HUES48 (cell line): ENCODE results near the gene SCAF4.

Experiments used
- H3K27ac ChIP-seq: one replicate; pipeline ENCODE4 v1.7.0; 2013; ENCODE audit warnings: low read depth, low read length, inconsistent platforms
- H3K27me3 ChIP-seq: 2 replicates; pipeline ENCODE4 v1.6.1; 2013; ENCODE audit warnings: mild to moderate bottlenecking, low read length; ENCODE audit not compliant: control insufficient read depth, insufficient read depth
- H3K36me3 ChIP-seq: 2 replicates; pipeline ENCODE4 v1.6.1; 2013; ENCODE audit warnings: low read length; ENCODE audit not compliant: control insufficient read depth, insufficient read depth
- H3K4me1 ChIP-seq: 2 replicates; pipeline ENCODE4 v1.6.1; 2013; ENCODE audit warnings: mild to moderate bottlenecking, low read length; ENCODE audit not compliant: control insufficient read depth, insufficient read depth
- H3K4me3 ChIP-seq: 2 replicates; pipeline ENCODE4 v1.5.1; 2013; ENCODE audit warnings: mild to moderate bottlenecking, low read depth, low read length
- H3K9ac ChIP-seq: 2 replicates; pipeline ENCODE4 v1.6.1; 2013; ENCODE audit warnings: mild to moderate bottlenecking, low read depth, low read length, moderate library complexity
- H3K9me3 ChIP-seq: 2 replicates; pipeline ENCODE4 v1.6.1; 2013; ENCODE audit warnings: low read length; ENCODE audit not compliant: control insufficient read depth, insufficient read depth

SCAF4 gene

GRCh38 chr21:31726407-31726806 is 5.5 kb downstream of the SCAF4 start:
- Histone ChIP-seq H3K9me3 (no peaks in the 10 kb centered on the region), H3K27me3 (no peaks in the 10 kb centered on the region), H3K9ac (no peak overlapping the region), H3K4me3 (no peak overlapping the region), H3K36me3 (peaks cover 9% of the 10 kb centered on the region), H3K27ac (no peak overlapping the region), H3K4me1 (peaks cover 25% of the 10 kb centered on the region)

GRCh38 chr21:31725202-31725839 is 6.6 kb downstream of the SCAF4 start:
- H3K9ac ChIP-seq: no peak overlapping the region
- H3K27me3 ChIP-seq: no peaks in the 10 kb centered on the region
- peaks cover 9% of the 10 kb centered on the region for H3K36me3 ChIP-seq
- H3K27ac ChIP-seq: no peak overlapping the region
- H3K4me3 ChIP-seq: no peak overlapping the region
- H3K4me1 ChIP-seq: peaks cover 30% of the 10 kb centered on the region
- H3K9me3 ChIP-seq: no peaks in the 10 kb centered on the region

GRCh38 chr21:31724552-31724951 is 7.4 kb downstream of the SCAF4 start:
- no peak overlapping the region for H3K9ac ChIP-seq
- H3K9me3 ChIP-seq: no peaks in the 10 kb centered on the region
- peaks cover 29% of the 10 kb centered on the region for H3K4me1 ChIP-seq
- H3K36me3 ChIP-seq: peaks cover 9% of the 10 kb centered on the region
- no peak overlapping the region for H3K4me3 ChIP-seq
- no peaks in the 10 kb centered on the region for H3K27me3 ChIP-seq
- H3K27ac ChIP-seq: no peak overlapping the region

- Histone ChIP-seq H3K9me3 (no peaks in the 10 kb centered on the region), H3K4me1 (peaks cover 24% of the 10 kb centered on the region), H3K9ac (no peak overlapping the region), H3K4me3 (no peak overlapping the region), H3K36me3 (no peaks in the 10 kb centered on the region), H3K27ac (no peak overlapping the region), H3K27me3 (no peaks in the 10 kb centered on the region)
Observed at GRCh38 chr21:31721381-31721780, 10.5 kb downstream of the SCAF4 start.

GRCh38 chr21:31720739-31721138 is 11.2 kb downstream of the SCAF4 start:
- Histone ChIP-seq H3K27ac (no peak overlapping the region), H3K4me1 (peaks cover 31% of the 10 kb centered on the region), H3K9ac (no peak overlapping the region), H3K27me3 (no peaks in the 10 kb centered on the region), H3K9me3 (no peaks in the 10 kb centered on the region), H3K4me3 (no peak overlapping the region), H3K36me3 (no peaks in the 10 kb centered on the region)

GRCh38 chr21:31720330-31720729 is 11.6 kb downstream of the SCAF4 start:
- Histone ChIP-seq H3K9me3 (no peaks in the 10 kb centered on the region), H3K36me3 (no peaks in the 10 kb centered on the region), H3K9ac (no peak overlapping the region), H3K4me1 (peaks cover 34% of the 10 kb centered on the region), H3K27ac (no peak overlapping the region), H3K27me3 (no peaks in the 10 kb centered on the region), H3K4me3 (no peak overlapping the region)

- Histone ChIP-seq H3K9me3 (no peaks in the 10 kb centered on the region), H3K27me3 (no peaks in the 10 kb centered on the region), H3K36me3 (no peaks in the 10 kb centered on the region), H3K9ac (no peak overlapping the region), H3K4me1 (peaks cover 51% of the 10 kb centered on the region), H3K4me3 (no peak overlapping the region), H3K27ac (peak overlapping the region; percentile 19)
Observed at GRCh38 chr21:31716106-31716505, 15.8 kb downstream of the SCAF4 start.

GRCh38 chr21:31714741-31715365 is 17.1 kb downstream of the SCAF4 start:
- Histone ChIP-seq H3K27me3 (no peaks in the 10 kb centered on the region), H3K9ac (no peak overlapping the region), H3K4me1 (peaks cover 44% of the 10 kb centered on the region), H3K27ac (peak overlapping the region; percentile 63), H3K4me3 (no peak overlapping the region), H3K9me3 (no peaks in the 10 kb centered on the region), H3K36me3 (no peaks in the 10 kb centered on the region)

GRCh38 chr21:31713973-31714740 is 17.8 kb downstream of the SCAF4 start:
- Histone ChIP-seq H3K4me3 (no peak overlapping the region), H3K27me3 (no peaks in the 10 kb centered on the region), H3K9ac (no peak overlapping the region), H3K27ac (peak overlapping the region; percentile 63), H3K36me3 (no peaks in the 10 kb centered on the region), H3K4me1 (peaks cover 47% of the 10 kb centered on the region), H3K9me3 (no peaks in the 10 kb centered on the region)

GRCh38 chr21:31713115-31713514 is 18.8 kb downstream of the SCAF4 start:
- peaks cover 47% of the 10 kb centered on the region for H3K4me1 ChIP-seq
- H3K27ac ChIP-seq: no peak overlapping the region
- H3K36me3 ChIP-seq: no peaks in the 10 kb centered on the region
- H3K27me3 ChIP-seq: no peaks in the 10 kb centered on the region
- no peak overlapping the region for H3K4me3 ChIP-seq
- no peak overlapping the region for H3K9ac ChIP-seq
- no peaks in the 10 kb centered on the region for H3K9me3 ChIP-seq

- Histone ChIP-seq H3K27me3 (no peaks in the 10 kb centered on the region), H3K36me3 (no peaks in the 10 kb centered on the region), H3K4me3 (no peak overlapping the region), H3K9ac (no peak overlapping the region), H3K27ac (no peak overlapping the region), H3K9me3 (no peaks in the 10 kb centered on the region), H3K4me1 (peaks cover 40% of the 10 kb centered on the region)
Observed at GRCh38 chr21:31711745-31712285, 20.1 kb downstream of the SCAF4 start.
